HG03025 (cell line): ENCODE results near the gene FRMD3.

ENCODE experiments used
- ATAC-seq: cut with Tn5 transposase; IDR thresholded peaks from one replicate; pipeline ENCODE4 v1.9.1; 2021; ENCODE audit warnings: mild to moderate bottlenecking, moderate library complexity; ENCODE audit not compliant: unreplicated experiment, low FRiP score

FRMD3 gene

DNA sequence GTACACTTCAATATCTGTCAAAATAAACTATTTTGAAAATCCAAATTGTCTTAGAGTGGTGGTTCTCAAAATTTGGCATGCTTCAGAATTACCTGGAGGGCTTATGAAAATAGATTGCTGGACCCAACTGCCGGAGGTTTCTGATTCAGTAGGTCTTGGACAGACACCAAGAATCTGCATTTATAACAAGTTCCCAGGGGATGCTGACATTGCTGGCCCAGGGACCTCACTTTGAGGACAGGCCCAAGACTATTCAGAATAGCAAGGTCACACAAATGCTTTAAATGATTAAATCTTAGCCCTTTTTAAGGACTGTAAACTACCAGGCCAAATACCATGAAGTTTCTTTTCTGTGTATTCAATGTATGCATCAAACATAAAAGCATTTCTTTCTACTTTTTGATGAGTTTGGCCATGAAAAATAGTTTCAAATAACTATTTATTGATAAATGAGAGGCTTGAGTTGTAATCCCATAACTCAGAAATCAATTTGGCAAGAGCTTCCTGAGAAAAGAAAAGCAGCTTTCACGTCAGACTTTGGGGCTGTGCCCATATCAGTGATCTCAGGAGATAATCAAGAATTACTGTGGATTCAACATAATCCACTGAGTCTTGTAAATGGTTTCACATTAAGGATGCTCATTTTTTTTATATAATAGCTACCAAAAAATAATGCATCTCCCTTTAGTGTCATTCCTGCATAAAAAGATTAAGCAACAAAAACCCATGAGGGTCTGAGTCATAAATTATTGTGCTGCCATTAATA, 191.4 kb downstream of the FRMD3 start:
- no peak for ATAC-seq

DNA sequence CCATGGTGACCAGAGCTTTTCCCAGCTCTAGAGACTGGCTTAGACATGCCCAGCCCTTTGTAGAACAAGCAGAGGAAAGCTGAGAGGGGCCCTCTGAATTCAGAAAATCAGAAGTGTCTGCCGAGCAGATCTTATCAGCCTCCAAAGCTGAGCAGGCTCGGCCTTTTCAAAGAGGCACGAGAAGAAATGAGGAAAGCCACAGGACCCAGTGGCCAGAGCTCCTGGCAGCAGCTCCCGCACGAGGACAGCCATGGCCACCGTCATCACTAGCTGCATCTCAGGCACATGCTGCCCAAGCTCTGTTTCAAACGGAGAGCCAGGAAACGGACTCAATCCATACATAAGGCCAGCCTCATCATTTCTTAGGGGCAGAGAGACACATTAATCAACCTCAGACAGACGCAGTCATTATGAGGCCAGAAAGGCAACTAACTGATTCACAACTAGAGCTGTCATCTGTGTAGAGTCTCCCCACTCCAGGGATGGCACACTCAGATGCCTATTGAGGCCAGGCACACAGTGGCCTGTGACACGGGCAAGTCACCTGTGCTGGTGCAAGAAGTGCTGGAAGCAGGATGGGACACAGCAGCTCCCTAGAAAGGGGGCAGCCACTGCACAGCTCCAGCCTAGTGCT, 194.7 kb downstream of the FRMD3 start:
- ATAC-seq = no peak

DNA sequence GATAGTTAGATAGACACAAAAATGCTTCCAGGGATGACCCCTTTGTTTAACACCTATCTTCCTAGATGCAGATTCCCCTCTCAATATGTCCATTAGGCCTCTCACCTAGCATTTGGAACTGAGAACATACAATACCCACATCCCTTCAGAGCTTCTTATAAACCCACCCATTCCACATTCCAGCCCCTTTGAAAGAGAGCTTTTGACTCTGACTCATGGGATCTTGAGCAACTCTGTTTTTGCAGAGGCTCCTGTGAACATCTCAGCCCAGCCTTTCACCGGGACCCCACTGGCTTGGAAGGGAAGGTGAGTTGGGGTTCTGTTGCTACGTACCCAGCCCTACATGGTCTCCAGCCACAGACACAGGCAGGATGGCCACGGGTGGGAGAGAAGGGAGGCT, 195.5 kb downstream of the FRMD3 start:
- ATAC-seq = no peak

DNA sequence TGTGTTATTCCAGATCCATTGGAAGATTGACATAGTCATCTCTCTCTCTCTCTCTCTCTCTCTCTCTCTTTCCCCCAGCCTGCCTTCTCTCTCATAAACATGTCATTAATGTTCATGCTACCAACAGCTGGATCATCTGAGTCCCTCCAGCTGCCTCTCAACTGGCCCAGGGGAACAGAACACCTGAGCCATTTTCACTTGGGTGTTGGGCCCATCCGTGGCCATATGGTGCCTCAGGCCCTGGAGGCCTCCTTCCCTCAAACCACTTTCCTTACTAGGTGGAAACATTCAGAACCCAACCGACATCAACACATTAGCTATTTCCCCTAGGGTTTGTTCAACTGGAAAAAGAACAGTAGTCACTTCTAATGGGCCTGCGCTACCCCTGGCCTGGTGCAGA, 196.2 kb downstream of the FRMD3 start:
- no peak for ATAC-seq

DNA sequence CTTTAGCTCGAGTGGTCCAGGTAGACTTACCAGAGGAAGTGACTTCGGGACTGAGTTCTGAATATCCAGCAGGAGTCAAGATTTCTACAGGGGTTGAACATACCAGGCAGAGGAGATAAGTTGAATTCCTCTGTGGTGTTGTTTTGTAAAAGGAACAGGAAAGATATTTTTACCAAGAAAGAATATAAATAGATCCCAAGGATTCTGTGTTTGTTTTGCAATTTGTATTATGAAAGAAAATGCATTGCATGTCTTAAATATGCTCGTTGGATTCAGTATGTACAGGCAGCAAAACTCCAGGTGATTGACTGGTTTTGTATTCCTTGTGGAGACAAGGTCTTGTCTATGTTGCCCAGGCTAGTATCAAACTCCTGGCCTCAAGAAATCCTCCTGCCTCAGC, 197.8 kb downstream of the FRMD3 start:
- no peak for ATAC-seq

DNA sequence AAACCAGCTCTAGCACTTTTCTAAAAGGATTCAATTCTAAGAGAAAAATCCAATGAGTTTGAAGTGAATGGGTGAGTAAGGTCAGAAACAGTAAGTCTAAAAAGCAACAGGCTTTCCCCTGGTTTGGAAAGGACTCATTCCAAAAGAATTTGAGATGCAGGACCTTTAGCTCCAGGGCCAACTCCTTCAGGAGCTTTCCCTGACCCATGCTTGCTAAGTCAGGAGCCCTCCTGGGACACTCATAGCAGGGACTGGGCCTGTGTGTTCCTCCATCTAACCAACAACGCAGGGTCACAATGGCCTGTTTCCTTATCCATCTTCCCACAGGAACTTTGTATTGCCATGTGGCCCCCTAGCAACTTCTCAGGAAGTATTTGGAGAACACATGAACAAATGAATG, 198.8 kb downstream of the FRMD3 start:
- ATAC-seq = no peak

DNA sequence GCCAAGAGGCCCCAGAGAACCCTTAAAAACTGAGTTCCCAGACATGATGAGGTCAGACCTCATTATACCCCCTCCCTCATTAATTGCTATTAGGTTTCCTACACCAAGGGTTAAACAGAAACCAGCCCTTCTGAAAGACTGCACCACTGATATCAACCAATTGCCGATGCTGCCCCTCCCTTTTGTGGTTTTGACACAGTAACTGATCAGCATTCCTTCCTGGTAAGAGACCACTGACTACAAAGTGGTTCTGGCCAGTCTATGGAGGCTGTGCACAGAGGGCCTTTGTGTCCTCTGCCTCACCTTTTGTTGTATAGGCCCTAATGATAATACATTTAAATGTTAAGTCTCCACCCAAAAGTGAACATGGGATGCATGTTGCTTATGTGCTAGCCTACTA, 201.5 kb downstream of the FRMD3 start:
- ATAC-seq = no peak

DNA sequence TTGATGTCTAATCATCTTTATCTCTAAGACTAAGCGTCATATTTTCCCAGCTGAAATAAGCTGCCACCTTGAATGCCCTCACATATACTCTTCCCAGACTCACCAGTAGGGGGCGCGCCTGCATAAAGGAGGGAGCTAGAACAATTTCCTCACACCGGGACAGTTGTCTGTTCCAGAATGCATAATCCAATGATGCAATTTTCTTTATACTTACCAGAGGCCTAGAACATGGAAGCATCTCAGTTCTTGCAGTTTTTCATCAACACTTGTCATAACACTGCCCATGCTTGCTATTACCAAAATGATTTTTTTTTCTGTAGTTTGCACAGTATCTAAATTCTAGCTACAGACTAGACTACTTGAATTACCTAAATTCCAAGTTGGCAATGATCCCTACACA, 203.9 kb downstream of the FRMD3 start:
- no peak for ATAC-seq

DNA sequence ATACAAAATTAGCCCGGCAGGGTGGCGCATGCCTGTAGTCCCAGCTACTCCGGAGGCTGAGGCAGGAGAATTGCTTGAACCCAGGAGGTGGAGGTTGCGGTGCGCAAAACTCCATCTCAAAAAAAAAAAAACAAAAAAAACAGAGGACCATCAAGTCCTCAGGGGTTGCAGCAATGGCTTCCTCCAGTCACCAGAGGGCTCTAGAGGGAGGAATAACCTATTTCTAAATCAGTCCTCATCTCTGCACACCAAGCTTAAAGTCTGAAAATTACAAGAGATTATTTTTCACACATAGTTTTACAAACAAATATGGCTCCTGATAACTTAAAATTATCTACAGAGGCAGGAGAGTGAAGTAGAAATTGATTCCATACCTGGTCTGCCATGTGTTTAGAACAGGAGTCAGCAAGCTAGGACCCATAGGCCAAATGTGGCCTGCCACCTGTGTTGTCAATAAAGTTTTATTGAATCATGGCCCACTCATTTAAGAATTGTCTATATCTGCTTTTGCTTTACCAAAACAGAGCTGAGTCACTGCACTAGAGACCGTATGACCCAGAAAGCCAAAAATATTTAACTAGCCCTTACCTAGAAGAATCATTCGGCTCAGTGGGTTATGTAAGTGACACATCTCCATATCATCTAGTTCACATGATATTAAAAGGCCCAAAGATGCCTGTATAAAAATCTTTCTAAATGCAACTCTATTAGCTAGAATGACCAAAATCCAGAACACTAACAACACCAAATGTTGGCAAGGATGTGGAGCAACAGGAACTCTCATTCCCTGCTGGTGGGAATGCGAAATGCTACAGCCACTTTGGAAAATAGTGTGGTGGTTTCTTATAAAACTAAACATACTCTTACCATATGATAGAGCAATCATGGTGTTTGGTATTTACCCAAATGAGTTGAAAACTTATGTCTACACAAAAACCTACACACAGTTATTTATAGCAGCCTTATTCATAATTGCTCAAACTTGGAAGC, 207.7 kb downstream of the FRMD3 start:
- ATAC-seq = no peak

DNA sequence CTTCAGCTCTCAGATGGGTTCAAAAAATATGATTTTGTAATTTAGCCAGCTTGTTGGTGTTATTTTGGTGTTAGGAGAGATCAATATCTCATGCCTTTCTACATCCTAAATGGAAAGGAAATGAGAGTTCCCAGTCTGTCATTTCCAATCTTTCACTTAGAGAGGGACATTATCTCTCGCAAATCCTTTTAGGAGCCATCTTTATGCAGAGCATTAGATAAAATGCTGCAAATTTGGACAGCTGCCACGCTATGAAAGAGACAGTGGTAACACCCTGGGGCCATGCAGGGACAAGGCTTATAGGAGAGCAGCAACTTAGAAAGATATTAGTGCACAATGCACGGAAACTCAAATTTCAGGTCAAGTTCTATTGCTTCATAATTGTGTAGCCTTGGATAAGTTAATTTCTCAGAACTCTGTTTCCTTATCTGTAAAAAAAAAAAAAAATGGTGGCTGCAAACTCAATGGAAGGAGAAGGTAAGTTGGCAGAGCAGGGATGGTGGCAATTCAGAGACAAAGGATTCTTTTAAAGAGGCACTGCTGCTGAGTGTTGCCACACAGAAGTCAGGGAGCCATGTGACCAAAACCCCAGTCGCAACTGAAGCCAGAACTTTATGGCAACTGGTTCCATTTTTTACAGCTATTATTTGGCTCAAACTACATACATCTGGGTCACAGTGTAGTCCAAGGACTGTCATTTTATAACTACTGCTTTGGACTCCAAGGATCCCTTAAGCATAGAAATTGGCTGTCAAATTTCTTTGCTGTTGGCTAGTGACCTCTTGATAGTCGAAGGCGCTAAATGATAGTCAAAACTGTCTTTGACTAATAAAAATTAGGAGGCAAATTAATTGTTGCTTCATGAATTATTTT, 210.2 kb downstream of the FRMD3 start:
- ATAC-seq = no peak

DNA sequence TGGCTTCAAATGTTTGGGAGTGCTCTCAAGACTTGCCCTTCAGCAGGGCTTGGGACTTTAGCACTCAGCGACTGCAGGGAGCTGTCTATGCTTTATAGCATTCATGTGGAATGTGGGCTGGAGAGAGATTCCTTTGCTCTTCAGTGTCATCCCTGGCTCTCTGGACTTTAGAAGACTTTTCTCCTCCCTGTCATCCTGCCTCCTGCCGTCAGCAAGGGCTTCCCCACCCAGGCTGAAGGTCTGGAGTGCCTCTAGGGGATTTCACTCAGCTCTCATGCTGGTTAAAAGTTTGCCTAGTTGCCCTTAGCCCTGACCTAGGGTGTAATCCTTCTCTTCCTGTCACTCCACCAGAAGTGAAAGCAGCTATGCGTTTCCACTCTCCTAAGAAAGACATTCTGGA, 210.9 kb downstream of the FRMD3 start:
- no peak for ATAC-seq

DNA sequence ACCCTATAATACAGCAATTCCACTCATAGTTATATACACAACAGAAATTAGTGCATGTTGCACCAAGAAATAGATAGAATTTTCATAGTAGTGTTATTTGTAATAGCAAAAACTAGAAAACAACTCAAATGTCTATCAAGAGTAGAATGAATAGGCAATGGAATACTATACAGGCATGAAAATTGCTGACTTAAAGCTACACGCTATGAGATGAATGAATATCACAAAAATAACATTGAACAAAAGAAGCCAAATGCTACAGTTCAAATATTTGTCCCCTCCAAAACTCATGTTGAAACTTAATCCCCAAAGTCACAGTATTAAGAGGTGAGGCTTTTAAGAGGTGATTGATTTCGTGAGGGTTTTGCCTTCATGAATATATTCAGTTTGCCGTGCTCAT, 215.1 kb downstream of the FRMD3 start:
- no peak for ATAC-seq

DNA sequence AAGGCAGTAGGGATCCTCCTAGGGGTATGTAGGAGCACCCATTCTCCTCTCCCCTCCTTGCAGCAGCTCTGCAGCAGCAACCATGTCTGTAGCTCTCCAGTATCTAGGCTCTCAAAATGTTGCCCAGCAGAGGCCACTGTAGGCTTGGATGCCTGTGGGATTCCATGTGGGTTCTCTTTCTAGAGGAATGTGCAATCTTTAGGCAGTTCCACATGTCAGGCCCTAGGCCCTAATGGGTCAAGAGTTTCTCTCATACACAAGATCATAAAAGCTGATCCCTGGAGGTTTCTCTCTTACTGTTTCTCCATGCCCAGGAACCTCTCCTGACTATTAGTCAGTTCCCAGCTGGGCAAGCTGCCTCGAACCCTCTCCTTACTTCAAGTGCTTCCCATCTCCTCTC, 215.8 kb downstream of the FRMD3 start:
- ATAC-seq = no peak

DNA sequence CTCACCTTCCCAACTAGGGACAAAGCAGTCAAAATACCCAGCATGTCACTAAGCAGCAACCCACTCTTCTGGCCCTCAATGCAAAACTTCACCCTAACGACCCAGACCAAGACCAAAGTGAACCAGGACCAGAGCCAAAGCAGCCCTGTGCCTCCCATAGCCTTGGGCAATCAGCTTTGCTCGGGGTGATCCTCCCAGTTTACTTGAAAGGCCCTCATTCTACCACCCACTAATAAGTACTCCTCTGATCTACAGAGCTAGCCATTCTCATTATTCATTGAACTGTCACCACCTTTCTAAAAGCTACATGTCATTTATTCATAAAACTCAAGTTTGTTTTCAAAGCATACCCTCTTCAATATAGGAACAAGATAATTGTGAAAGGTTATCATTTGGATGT, 221.0 kb downstream of the FRMD3 start:
- no peak for ATAC-seq

DNA sequence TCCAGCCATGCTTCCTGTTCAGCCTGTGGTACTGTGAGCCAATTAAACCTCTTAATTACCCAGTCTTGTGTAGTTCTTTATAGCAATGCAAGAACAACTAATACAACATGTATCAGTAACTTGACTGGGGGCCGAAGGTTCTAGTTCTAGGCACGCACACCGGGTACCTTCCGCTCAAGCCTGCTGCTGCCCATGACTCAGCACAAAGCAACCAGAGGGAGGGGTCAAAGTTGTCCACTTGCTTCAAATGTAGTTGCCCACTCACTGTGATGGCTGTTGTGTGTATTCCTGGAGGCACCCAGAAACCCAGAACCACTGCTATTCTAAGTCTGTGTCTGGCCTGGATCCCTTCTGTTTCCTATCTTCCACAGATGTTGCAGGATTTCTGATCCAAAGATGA, 222.6 kb downstream of the FRMD3 start:
- no peak for ATAC-seq

DNA sequence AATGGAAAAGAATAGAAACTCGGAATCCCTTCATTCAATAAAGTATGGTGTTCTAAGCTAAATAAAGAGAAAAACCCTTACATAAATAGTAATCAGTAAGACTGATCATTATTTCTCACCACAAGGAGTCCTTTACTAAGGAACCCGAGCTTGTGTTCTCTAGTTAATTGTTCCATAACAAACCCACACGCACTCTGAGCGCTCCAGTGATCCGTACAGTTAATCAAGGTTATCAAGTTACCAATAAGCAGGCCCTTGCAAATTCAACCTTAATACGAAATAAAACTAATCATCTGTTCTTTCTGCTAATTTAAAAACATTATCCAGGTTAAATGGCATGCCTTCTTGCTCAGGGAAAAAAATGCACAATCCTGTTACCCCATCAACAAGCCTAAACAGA, 224.4 kb downstream of the FRMD3 start:
- no peak for ATAC-seq

DNA sequence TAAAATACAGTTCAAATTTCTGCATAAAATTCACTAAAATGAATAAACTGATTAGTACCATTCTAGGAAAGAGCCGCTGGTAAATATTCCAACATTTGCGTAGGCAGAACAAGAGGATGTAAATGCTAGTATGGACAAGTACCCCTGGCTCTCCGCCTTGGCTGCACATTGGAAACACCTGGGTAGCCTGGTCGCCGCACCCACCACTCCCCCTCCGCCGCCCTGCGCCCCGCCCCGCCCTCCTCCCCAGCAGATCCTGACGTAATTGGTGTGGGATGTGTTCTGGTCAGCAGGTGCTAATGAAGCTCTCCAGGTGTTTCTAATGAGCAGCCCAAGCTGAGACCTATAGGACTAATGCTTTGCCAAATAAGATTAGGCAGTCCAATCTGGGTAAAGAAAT, 225.7 kb downstream of the FRMD3 start:
- no peak for ATAC-seq

DNA sequence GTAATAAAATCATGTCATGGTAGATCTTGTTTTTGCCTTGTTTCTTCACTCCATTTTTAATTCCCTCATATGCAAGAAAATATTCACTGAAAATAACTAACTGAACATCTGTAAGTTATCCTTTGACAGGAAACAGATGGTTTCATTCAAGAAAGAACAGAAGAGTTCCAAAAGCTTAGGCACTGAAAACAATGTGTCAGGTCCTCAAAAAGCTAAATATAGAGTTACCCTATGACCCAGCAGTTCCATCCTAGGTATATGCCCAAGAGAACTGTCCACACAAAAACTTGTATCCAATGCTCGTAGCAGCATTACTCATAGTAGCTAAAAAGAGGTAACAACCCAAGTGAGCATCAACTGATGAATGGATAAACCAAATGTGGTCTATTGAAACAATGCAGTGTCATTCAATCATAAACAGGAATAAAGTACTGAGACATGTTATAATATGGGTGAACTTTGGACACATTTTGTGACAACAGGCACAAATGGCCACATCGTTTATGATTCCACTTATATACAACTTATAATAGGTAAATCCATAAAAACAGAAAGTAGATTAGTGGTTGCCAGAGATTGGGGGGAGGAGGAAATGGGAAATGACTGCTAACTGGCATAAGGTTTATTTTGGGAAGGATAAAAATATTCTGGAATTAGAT, 231.0 kb downstream of the FRMD3 start:
- no peak for ATAC-seq

DNA sequence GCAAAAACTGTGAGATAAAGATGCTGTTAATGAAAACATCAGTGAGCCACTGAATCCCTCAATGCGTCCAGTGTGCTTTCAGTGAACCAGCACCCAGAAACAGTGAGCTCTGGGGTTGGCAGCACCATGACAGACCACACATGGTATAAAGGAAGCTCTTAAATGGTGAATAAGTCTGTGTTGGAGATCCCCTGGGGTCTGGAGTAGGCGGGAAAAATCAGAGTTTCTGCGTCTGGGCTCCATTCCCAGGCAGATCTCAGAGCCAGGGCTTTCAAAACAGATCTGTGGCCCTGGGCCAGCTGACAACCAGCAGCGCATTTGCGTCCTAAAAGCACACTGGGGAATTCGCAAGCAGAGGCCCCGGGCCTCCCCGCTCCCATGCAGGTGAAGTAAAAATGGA, 233.5 kb downstream of the FRMD3 start:
- ATAC-seq = no peak

DNA sequence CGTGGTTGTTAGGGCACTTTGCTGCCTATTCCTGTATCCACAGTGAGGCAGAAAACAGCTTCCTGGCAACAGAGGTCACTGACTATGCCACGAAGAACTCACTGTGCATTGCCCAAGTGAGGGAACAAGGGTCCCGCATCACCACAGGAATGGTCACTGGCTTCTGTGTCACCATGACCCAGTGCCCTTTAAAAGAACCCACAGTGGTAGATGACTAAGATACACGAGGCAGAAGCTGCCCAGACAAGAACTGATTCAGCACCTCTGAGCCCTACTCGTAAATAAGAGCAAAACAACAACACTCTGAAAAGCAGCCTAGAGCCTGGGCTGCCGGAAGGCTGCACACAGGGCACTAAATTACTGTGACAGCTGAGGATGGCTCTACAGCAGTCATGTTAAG, 238.6 kb downstream of the FRMD3 start:
- ATAC-seq = no peak
